Activated CD8-positive, alpha-beta memory T cell treated with anti-CD3 and anti-CD28 coated beads for 48 hours (primary cell): ENCODE data around the gene SLC9C2.
"Not testable (repeated sequence)": the region's sequence is repeated elsewhere in the genome, so short reads cannot be mapped to it uniquely, and the experiment has no call there.

ENCODE experiments used
- DNase-seq, 3 experiments: peaks; one replicate each; pipeline ENCODE4 v3.0.0-alpha.2; 2020; ENCODE audit warnings: low read depth in 2 of 3, low spot score in 2 of 3

SLC9C2 gene

GRCh38 chr1:173527151-173527826 is 75.6 kb downstream of the SLC9C2 start:
- DNase-seq, result no peak

- DNase-seq, result no peak
Measured at GRCh38 chr1:173525926-173526325, 76.9 kb downstream of the SLC9C2 start.

- no peak for DNase-seq
Measured at GRCh38 chr1:173523329-173523728, 79.5 kb downstream of the SLC9C2 start.

- no peak for DNase-seq
Measured at GRCh38 chr1:173520799-173521198, 82.1 kb downstream of the SLC9C2 start.

GRCh38 chr1:173514503-173514902 is 88.4 kb downstream of the SLC9C2 start:
- DNase-seq, result not testable (repeated sequence)

GRCh38 chr1:173509797-173510196 is 93.1 kb downstream of the SLC9C2 start:
- no peak for DNase-seq

- DNase-seq, result no peak
Measured at GRCh38 chr1:173508541-173508940, 94.3 kb downstream of the SLC9C2 start.

- DNase-seq, result no peak
Measured at GRCh38 chr1:173507847-173508209, 95.0 kb downstream of the SLC9C2 start.

GRCh38 chr1:173507205-173507846 is 95.5 kb downstream of the SLC9C2 start:
- DNase-seq, result no peak

- DNase-seq, result no peak
Measured at GRCh38 chr1:173506437-173506836, 96.4 kb downstream of the SLC9C2 start.

GRCh38 chr1:173505391-173505790 is 97.5 kb downstream of the SLC9C2 start:
- DNase-seq, result no peak

- DNase-seq, result no peak
Measured at GRCh38 chr1:173504268-173504667, 98.6 kb downstream of the SLC9C2 start.

GRCh38 chr1:173503391-173503790 is 99.5 kb downstream of the SLC9C2 start:
- no peak for DNase-seq

GRCh38 chr1:173502104-173502503 is 100.8 kb downstream of the SLC9C2 start:
- DNase-seq, result no peak

GRCh38 chr1:173499729-173500128 is 103.1 kb downstream of the SLC9C2 start:
- no peak for DNase-seq

GRCh38 chr1:173496757-173497320 is 106.0 kb downstream of the SLC9C2 start:
- no peak for DNase-seq

GRCh38 chr1:173495609-173496267 is 107.1 kb downstream of the SLC9C2 start:
- no peak for DNase-seq

- DNase-seq, result not testable (repeated sequence)
Measured at GRCh38 chr1:173493125-173493524, 109.7 kb downstream of the SLC9C2 start.

GRCh38 chr1:173491508-173491907 is 111.4 kb downstream of the SLC9C2 start:
- DNase-seq, result no peak

- no peak for DNase-seq
Measured at GRCh38 chr1:173489929-173490328, 112.9 kb downstream of the SLC9C2 start.

- DNase-seq, result no peak
Measured at GRCh38 chr1:173489149-173489600, 113.7 kb downstream of the SLC9C2 start.

GRCh38 chr1:173488001-173488400 is 114.9 kb downstream of the SLC9C2 start:
- no peak for DNase-seq
